ENCODE results near the gene SLC6A18. TPM values are rescaled to one million over a fixed set of nuclear protein-coding genes. Genes with fewer than 3 reads are reported as not detected.

SLC6A18 gene
- total RNA-seq, 1 donor from 2014 or later = not detected

GRCh38 chr5:1220351-1220750, 4.8 kb upstream of the SLC6A18 start:
- Histone ChIP-seq H3K9ac (ENCODE audit: low read depth in 1 of 3, low read length in 3 of 3) (no peak overlapping the region), H3K9me3 (ENCODE audit: control insufficient read depth in 3 of 3, low read length in 3 of 3) (peaks cover 0 to 11% (median 4%) of the 10 kb centered on the region in 3 donors), H3K36me3 (ENCODE audit: control insufficient read depth in 3 of 3, insufficient read depth in 3 of 3, low read length in 3 of 3) (no peaks in the 10 kb centered on the region), H3K4me3 (ENCODE audit: low read length in 3 of 3) (no peak overlapping the region), H3K27ac (ENCODE audit: low read depth, low read length) (no peak overlapping the region), H3K4me1 (ENCODE audit: control insufficient read depth in 3 of 3, insufficient read depth in 3 of 3, low read length in 3 of 3) (no peaks in the 10 kb centered on the region), H3K27me3 (ENCODE audit: control insufficient read depth in 3 of 3, insufficient read depth in 3 of 3, low read length in 3 of 3) (peaks cover 22 to 44% (median 34%) of the 10 kb centered on the region in 3 donors)

- H3K4me1 ChIP-seq (ENCODE audit: control insufficient read depth in 3 of 3, insufficient read depth in 3 of 3, low read length in 3 of 3) = no peaks in the 10 kb centered on the region
- no peak overlapping the region for H3K27ac ChIP-seq (ENCODE audit: low read depth, low read length)
- H3K9ac ChIP-seq (ENCODE audit: low read depth in 1 of 3, low read length in 3 of 3) = no peak overlapping the region
- H3K9me3 ChIP-seq (ENCODE audit: control insufficient read depth in 3 of 3, low read length in 3 of 3) = peaks cover 0 to 8% (median under 1%) of the 10 kb centered on the region in 3 donors
- no peak overlapping the region for H3K4me3 ChIP-seq (ENCODE audit: low read length in 3 of 3)
- no peaks in the 10 kb centered on the region for H3K36me3 ChIP-seq (ENCODE audit: control insufficient read depth in 3 of 3, insufficient read depth in 3 of 3, low read length in 3 of 3)
- peaks cover 22 to 43% (median 34%) of the 10 kb centered on the region in 3 donors for H3K27me3 ChIP-seq (ENCODE audit: control insufficient read depth in 3 of 3, insufficient read depth in 3 of 3, low read length in 3 of 3)
These were observed 4.3 kb upstream of the SLC6A18 start for GRCh38 chr5:1220831-1221230.

- H3K36me3 ChIP-seq (ENCODE audit: control insufficient read depth in 3 of 3, insufficient read depth in 3 of 3, low read length in 3 of 3) = no peaks in the 10 kb centered on the region
- no peaks in the 10 kb centered on the region for H3K4me1 ChIP-seq (ENCODE audit: control insufficient read depth in 3 of 3, insufficient read depth in 3 of 3, low read length in 3 of 3)
- no peak overlapping the region for H3K4me3 ChIP-seq (ENCODE audit: low read length in 3 of 3)
- peaks cover 0 to 3% (median 0%) of the 10 kb centered on the region in 3 donors for H3K9me3 ChIP-seq (ENCODE audit: control insufficient read depth in 3 of 3, low read length in 3 of 3)
- peaks cover 22 to 46% (median 27%) of the 10 kb centered on the region in 3 donors for H3K27me3 ChIP-seq (ENCODE audit: control insufficient read depth in 3 of 3, insufficient read depth in 3 of 3, low read length in 3 of 3)
- H3K27ac ChIP-seq (ENCODE audit: low read depth, low read length) = no peak overlapping the region
- H3K9ac ChIP-seq (ENCODE audit: low read depth in 1 of 3, low read length in 3 of 3) = no peak overlapping the region
These were observed 3.5 kb upstream of the SLC6A18 start for GRCh38 chr5:1221721-1222120.

- Histone ChIP-seq H3K36me3 (ENCODE audit: control insufficient read depth in 3 of 3, insufficient read depth in 3 of 3, low read length in 3 of 3) (no peaks in the 10 kb centered on the region), H3K27ac (ENCODE audit: low read depth, low read length) (no peak overlapping the region), H3K9ac (ENCODE audit: low read depth in 1 of 3, low read length in 3 of 3) (no peak overlapping the region), H3K9me3 (ENCODE audit: control insufficient read depth in 3 of 3, low read length in 3 of 3) (peaks cover 0 to 2% (median 0%) of the 10 kb centered on the region in 3 donors), H3K4me1 (ENCODE audit: control insufficient read depth in 3 of 3, insufficient read depth in 3 of 3, low read length in 3 of 3) (peaks cover 0 to 1% (median 0%) of the 10 kb centered on the region in 3 donors), H3K27me3 (ENCODE audit: control insufficient read depth in 3 of 3, insufficient read depth in 3 of 3, low read length in 3 of 3) (peaks cover 22 to 42% (median 27%) of the 10 kb centered on the region in 3 donors), H3K4me3 (ENCODE audit: low read length in 3 of 3) (no peak overlapping the region)
These were observed 3.0 kb upstream of the SLC6A18 start for GRCh38 chr5:1222147-1222546.

- Histone ChIP-seq H3K27me3 (ENCODE audit: control insufficient read depth in 3 of 3, insufficient read depth in 3 of 3, low read length in 3 of 3) (peaks cover 22 to 42% (median 27%) of the 10 kb centered on the region in 3 donors), H3K4me1 (ENCODE audit: control insufficient read depth in 3 of 3, insufficient read depth in 3 of 3, low read length in 3 of 3) (peaks cover 0 to 6% (median 2%) of the 10 kb centered on the region in 3 donors), H3K9me3 (ENCODE audit: control insufficient read depth in 3 of 3, low read length in 3 of 3) (peaks cover 0 to 2% (median 0%) of the 10 kb centered on the region in 3 donors), H3K27ac (ENCODE audit: low read depth, low read length) (no peak overlapping the region), H3K9ac (ENCODE audit: low read depth in 1 of 3, low read length in 3 of 3) (no peak overlapping the region), H3K36me3 (ENCODE audit: control insufficient read depth in 3 of 3, insufficient read depth in 3 of 3, low read length in 3 of 3) (no peaks in the 10 kb centered on the region), H3K4me3 (ENCODE audit: low read length in 3 of 3) (no peak overlapping the region)
These were observed 2.4 kb upstream of the SLC6A18 start for GRCh38 chr5:1222621-1223277.

- H3K27me3 ChIP-seq (ENCODE audit: control insufficient read depth in 3 of 3, insufficient read depth in 3 of 3, low read length in 3 of 3) = peaks cover 22 to 39% (median 24%) of the 10 kb centered on the region in 3 donors
These were observed 1.9 kb upstream of the SLC6A18 start for GRCh38 chr5:1223278-1223670.

GRCh38 chr5:1224631-1225030, 550 bp upstream of the SLC6A18 start:
- Histone ChIP-seq H3K4me1 (ENCODE audit: control insufficient read depth in 3 of 3, insufficient read depth in 3 of 3, low read length in 3 of 3) (peaks cover 0 to 11% (median 7%) of the 10 kb centered on the region in 3 donors), H3K9ac (ENCODE audit: low read depth in 1 of 3, low read length in 3 of 3) (no peak overlapping the region), H3K9me3 (ENCODE audit: control insufficient read depth in 3 of 3, low read length in 3 of 3) (peaks cover 0 to 2% (median 0%) of the 10 kb centered on the region in 3 donors), H3K36me3 (ENCODE audit: control insufficient read depth in 3 of 3, insufficient read depth in 3 of 3, low read length in 3 of 3) (no peaks in the 10 kb centered on the region), H3K27ac (ENCODE audit: low read depth, low read length) (no peak overlapping the region), H3K27me3 (ENCODE audit: control insufficient read depth in 3 of 3, insufficient read depth in 3 of 3, low read length in 3 of 3) (peaks cover 16 to 33% (median 19%) of the 10 kb centered on the region in 3 donors), H3K4me3 (ENCODE audit: low read length in 3 of 3) (no peak overlapping the region)

More at GRCh38 chr5:1223278-1223670, 1.9 kb upstream of the SLC6A18 start:
- Histone ChIP-seq H3K27ac (ENCODE audit: low read depth, low read length) (no peak overlapping the region), H3K36me3 (ENCODE audit: control insufficient read depth in 3 of 3, insufficient read depth in 3 of 3, low read length in 3 of 3) (no peaks in the 10 kb centered on the region), H3K9ac (ENCODE audit: low read depth in 1 of 3, low read length in 3 of 3) (no peak overlapping the region), H3K4me3 (ENCODE audit: low read length in 3 of 3) (no peak overlapping the region), H3K4me1 (ENCODE audit: control insufficient read depth in 3 of 3, insufficient read depth in 3 of 3, low read length in 3 of 3) (peaks cover 0 to 9% (median 7%) of the 10 kb centered on the region in 3 donors), H3K9me3 (ENCODE audit: control insufficient read depth in 3 of 3, low read length in 3 of 3) (peaks cover 0 to 2% (median 0%) of the 10 kb centered on the region in 3 donors)

- Histone ChIP-seq H3K27me3 (ENCODE audit: control insufficient read depth in 3 of 3, insufficient read depth in 3 of 3, low read length in 3 of 3) (peaks cover 19 to 35% (median 21%) of the 10 kb centered on the region in 3 donors), H3K9ac (ENCODE audit: low read depth in 1 of 3, low read length in 3 of 3) (no peak overlapping the region), H3K4me1 (ENCODE audit: control insufficient read depth in 3 of 3, insufficient read depth in 3 of 3, low read length in 3 of 3) (peaks cover 0 to 11% (median 7%) of the 10 kb centered on the region in 3 donors), H3K36me3 (ENCODE audit: control insufficient read depth in 3 of 3, insufficient read depth in 3 of 3, low read length in 3 of 3) (no peaks in the 10 kb centered on the region), H3K9me3 (ENCODE audit: control insufficient read depth in 3 of 3, low read length in 3 of 3) (peaks cover 0 to 2% (median 0%) of the 10 kb centered on the region in 3 donors), H3K27ac (ENCODE audit: low read depth, low read length) (no peak overlapping the region), H3K4me3 (ENCODE audit: low read length in 3 of 3) (no peak overlapping the region)
These were observed 1.1 kb downstream of the SLC6A18 start for GRCh38 chr5:1226231-1226630.

- Histone ChIP-seq H3K27ac (ENCODE audit: low read depth, low read length) (no peak overlapping the region), H3K9ac (ENCODE audit: low read depth in 1 of 3, low read length in 3 of 3) (no peak overlapping the region), H3K36me3 (ENCODE audit: control insufficient read depth in 3 of 3, insufficient read depth in 3 of 3, low read length in 3 of 3) (no peaks in the 10 kb centered on the region), H3K4me3 (ENCODE audit: low read length in 3 of 3) (no peak overlapping the region), H3K9me3 (ENCODE audit: control insufficient read depth in 3 of 3, low read length in 3 of 3) (peaks cover 0 to 2% (median 0%) of the 10 kb centered on the region in 3 donors), H3K27me3 (ENCODE audit: control insufficient read depth in 3 of 3, insufficient read depth in 3 of 3, low read length in 3 of 3) (peaks cover 18 to 35% (median 25%) of the 10 kb centered on the region in 3 donors), H3K4me1 (ENCODE audit: control insufficient read depth in 3 of 3, insufficient read depth in 3 of 3, low read length in 3 of 3) (peaks cover 0 to 11% (median 7%) of the 10 kb centered on the region in 3 donors)
These were observed 1.8 kb downstream of the SLC6A18 start for GRCh38 chr5:1226839-1227581.

- peaks cover 0 to 11% (median 7%) of the 10 kb centered on the region in 3 donors for H3K4me1 ChIP-seq (ENCODE audit: control insufficient read depth in 3 of 3, insufficient read depth in 3 of 3, low read length in 3 of 3)
- peaks cover 0 to 2% (median 0%) of the 10 kb centered on the region in 3 donors for H3K9me3 ChIP-seq (ENCODE audit: control insufficient read depth in 3 of 3, low read length in 3 of 3)
- H3K9ac ChIP-seq (ENCODE audit: low read depth in 1 of 3, low read length in 3 of 3) = peak overlapping the region in 1 of 3 donors; percentile 25
- H3K36me3 ChIP-seq (ENCODE audit: control insufficient read depth in 3 of 3, insufficient read depth in 3 of 3, low read length in 3 of 3) = no peaks in the 10 kb centered on the region
- H3K27ac ChIP-seq (ENCODE audit: low read depth, low read length) = no peak overlapping the region
- H3K27me3 ChIP-seq (ENCODE audit: control insufficient read depth in 3 of 3, insufficient read depth in 3 of 3, low read length in 3 of 3) = peaks cover 13 to 32% (median 27%) of the 10 kb centered on the region in 3 donors
- H3K4me3 ChIP-seq (ENCODE audit: low read length in 3 of 3) = no peak overlapping the region
These were observed 2.5 kb downstream of the SLC6A18 start for GRCh38 chr5:1227667-1228066.

Measured in skeletal muscle tissue (tissue), 4 donors.